ENCODE data around the gene SLC26A8. TPM values are rescaled to one million over a fixed set of nuclear protein-coding genes. Genes with fewer than 3 reads are reported as not detected.
"Not testable (repeated sequence)": the region's sequence is repeated elsewhere in the genome, so short reads cannot be mapped to it uniquely, and the experiment has no call there.

SLC26A8 gene
- total and polyA plus RNA-seq, 4 donors, result 0.03 to 0.33 (median 0.18) TPM

GRCh38 chr6:36033144-36033543 lies 8.7 kb upstream of the SLC26A8 start:
- peaks cover 20 to 45% (median 22%) of the 10 kb centered on the region in 4 donors for H3K4me1 ChIP-seq (ENCODE audit: control insufficient read depth in 4 of 4, insufficient read depth in 4 of 4, low read length in 3 of 4)
- H3K27ac ChIP-seq (ENCODE audit: low read depth in 1 of 2, low read length in 2 of 2); DNase-seq (ENCODE audit: low spot score); H3K9me3 ChIP-seq (ENCODE audit: control insufficient read depth in 4 of 4, low read length in 3 of 4); H3K36me3 ChIP-seq (ENCODE audit: control insufficient read depth in 4 of 4, insufficient read depth in 3 of 4, low read depth in 1 of 4, low read length in 3 of 4); H3K9ac ChIP-seq (ENCODE audit: low read depth in 1 of 2, low read length in 2 of 2); H3K4me3 ChIP-seq (ENCODE audit: low read depth in 1 of 3, low read length in 3 of 3); H3K27me3 ChIP-seq (ENCODE audit: control insufficient read depth in 4 of 4, insufficient read depth in 4 of 4, low read length in 3 of 4): not testable (repeated sequence)
- 95% methylated on average over 10 of the region's 10 CpGs for WGBS

DNA sequence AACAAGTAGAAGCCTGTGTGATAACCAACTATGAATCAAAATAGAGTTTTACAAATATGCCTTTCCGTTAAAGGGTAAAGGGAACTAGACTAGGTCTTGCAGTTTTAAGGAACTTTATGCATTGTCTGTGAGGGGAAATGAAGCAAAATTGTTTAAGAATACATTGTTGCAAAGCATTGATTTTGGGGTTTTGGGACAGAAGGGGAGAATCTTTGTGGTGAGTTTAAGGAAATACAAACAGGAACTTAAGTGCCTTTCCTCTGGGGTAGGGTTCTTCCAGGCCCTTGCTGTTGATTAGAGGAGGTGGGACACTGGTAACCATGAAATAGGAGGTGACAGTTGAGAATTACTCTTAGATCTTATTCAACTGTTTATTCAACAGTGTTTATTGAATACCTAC lies 7.8 kb upstream of the SLC26A8 start:
- WGBS, result 61% methylated on average over 1 of the region's 1 CpG
- H3K4me1 ChIP-seq (ENCODE audit: control insufficient read depth in 4 of 4, insufficient read depth in 4 of 4, low read length in 3 of 4), result peaks cover 15 to 37% (median 17%) of the 10 kb centered on the region in 4 donors
- no peaks in the 10 kb centered on the region for H3K27me3 ChIP-seq (ENCODE audit: control insufficient read depth in 4 of 4, insufficient read depth in 4 of 4, low read length in 3 of 4)
- H3K9me3 ChIP-seq (ENCODE audit: control insufficient read depth in 4 of 4, low read length in 3 of 4), result no peaks in the 10 kb centered on the region
- no peaks in the 10 kb centered on the region for H3K36me3 ChIP-seq (ENCODE audit: control insufficient read depth in 4 of 4, insufficient read depth in 3 of 4, low read depth in 1 of 4, low read length in 3 of 4)
- H3K9ac ChIP-seq (ENCODE audit: low read depth in 1 of 2, low read length in 2 of 2), result no peak overlapping the region
- peak overlapping the region in 1 of 2 donors; percentile 43 for H3K27ac ChIP-seq (ENCODE audit: low read depth in 1 of 2, low read length in 2 of 2)
- TF ChIP-seq GABPA (IDR thresholded peaks at IDR 0.05 in 1 of 2, conservative IDR thresholded peaks at IDR 0.05 in 1 of 2), result no peak
- no peak for TF ChIP-seq TAF1 (conservative IDR thresholded peaks at IDR 0.05)
- no peak for TF ChIP-seq REST (IDR thresholded peaks at IDR 0.05)
- no peak for TF ChIP-seq RAD21 (IDR thresholded peaks at IDR 0.05)
- no peak for TF ChIP-seq HNF4G (IDR thresholded peaks at IDR 0.05)
- no peak for TF ChIP-seq SP1 (IDR thresholded peaks at IDR 0.05)
- no peak overlapping the region for H3K4me3 ChIP-seq (ENCODE audit: low read depth in 1 of 3, low read length in 3 of 3)
- DNase-seq (ENCODE audit: low spot score), result no peak

DNA sequence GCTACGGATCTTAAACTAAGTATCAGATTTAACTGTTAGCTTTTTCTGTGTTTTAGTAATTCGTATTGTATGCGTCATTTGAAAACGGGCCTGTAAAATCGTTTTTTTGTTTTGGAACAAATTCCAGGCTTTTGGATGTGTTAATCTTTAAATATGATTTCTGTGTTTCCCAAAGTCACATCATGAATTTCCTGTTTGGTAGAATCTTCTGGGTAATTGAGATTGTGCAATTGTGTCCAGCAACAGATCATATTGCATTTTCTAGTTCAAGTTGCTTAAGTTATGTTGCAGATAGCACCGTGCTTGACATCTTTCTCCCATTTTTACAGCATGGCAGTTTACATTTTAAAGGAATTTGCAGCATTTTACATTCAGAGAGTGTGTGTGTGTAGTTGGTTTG lies 5.0 kb upstream of the SLC26A8 start:
- H3K4me3 ChIP-seq (ENCODE audit: low read depth in 1 of 3, low read length in 3 of 3), result peak overlapping the region; percentile 84 to 99 (median 96)
- peak overlapping the region; percentile 85 to 100 for H3K9ac ChIP-seq (ENCODE audit: low read depth in 1 of 2, low read length in 2 of 2)
- no peak for DNase-seq (ENCODE audit: low spot score)
- H3K4me1 ChIP-seq (ENCODE audit: control insufficient read depth in 4 of 4, insufficient read depth in 4 of 4, low read length in 3 of 4), result peaks cover 10 to 28% (median 16%) of the 10 kb centered on the region in 4 donors
- no peaks in the 10 kb centered on the region for H3K9me3 ChIP-seq (ENCODE audit: control insufficient read depth in 4 of 4, low read length in 3 of 4)
- WGBS, result 2% methylated on average over 6 of the region's 6 CpGs
- peak overlapping the region; percentile 97 to 100 for H3K27ac ChIP-seq (ENCODE audit: low read depth in 1 of 2, low read length in 2 of 2)
- no peaks in the 10 kb centered on the region for H3K36me3 ChIP-seq (ENCODE audit: control insufficient read depth in 4 of 4, insufficient read depth in 3 of 4, low read depth in 1 of 4, low read length in 3 of 4)
- TF ChIP-seq, protein P1, sequence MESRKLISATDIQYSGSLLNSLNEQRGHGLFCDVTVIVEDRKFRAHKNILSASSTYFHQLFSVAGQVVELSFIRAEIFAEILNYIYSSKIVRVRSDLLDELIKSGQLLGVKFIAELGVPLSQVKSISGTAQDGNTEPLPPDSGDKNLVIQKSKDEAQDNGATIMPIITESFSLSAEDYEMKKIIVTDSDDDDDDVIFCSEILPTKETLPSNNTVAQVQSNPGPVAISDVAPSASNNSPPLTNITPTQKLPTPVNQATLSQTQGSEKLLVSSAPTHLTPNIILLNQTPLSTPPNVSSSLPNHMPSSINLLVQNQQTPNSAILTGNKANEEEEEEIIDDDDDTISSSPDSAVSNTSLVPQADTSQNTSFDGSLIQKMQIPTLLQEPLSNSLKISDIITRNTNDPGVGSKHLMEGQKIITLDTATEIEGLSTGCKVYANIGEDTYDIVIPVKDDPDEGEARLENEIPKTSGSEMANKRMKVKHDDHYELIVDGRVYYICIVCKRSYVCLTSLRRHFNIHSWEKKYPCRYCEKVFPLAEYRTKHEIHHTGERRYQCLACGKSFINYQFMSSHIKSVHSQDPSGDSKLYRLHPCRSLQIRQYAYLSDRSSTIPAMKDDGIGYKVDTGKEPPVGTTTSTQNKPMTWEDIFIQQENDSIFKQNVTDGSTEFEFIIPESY (IDR thresholded peaks at IDR 0.05), result peak; percentile 92
- TF ChIP-seq REST (IDR thresholded peaks at IDR 0.05), result peak; percentile 33
- TF ChIP-seq, protein P2, sequence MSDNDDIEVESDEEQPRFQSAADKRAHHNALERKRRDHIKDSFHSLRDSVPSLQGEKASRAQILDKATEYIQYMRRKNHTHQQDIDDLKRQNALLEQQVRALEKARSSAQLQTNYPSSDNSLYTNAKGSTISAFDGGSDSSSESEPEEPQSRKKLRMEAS (IDR thresholded peaks at IDR 0.05), result peak; percentile 58
- peak; percentile 46 to 68 for TF ChIP-seq RAD21 (IDR thresholded peaks at IDR 0.05)
- TF ChIP-seq JUND (IDR thresholded peaks at IDR 0.05), result peak in 1 of 2 donors; percentile 19
- TF ChIP-seq HNF4G (IDR thresholded peaks at IDR 0.05), result no peak
- TF ChIP-seq YY1 (IDR thresholded peaks at IDR 0.05), result peak; percentile 75
- TF ChIP-seq HNF4A (conservative IDR thresholded peaks at IDR 0.05), result peak; percentile 48 to 60
- no peak for TF ChIP-seq CTCF (IDR thresholded peaks at IDR 0.05; ENCODE audit: low read depth, low read length, missing input control)
- TF ChIP-seq SP1 (IDR thresholded peaks at IDR 0.05), result no peak
- peak; percentile 17 to 48 for TF ChIP-seq RXRA (IDR thresholded peaks at IDR 0.05)
- peak; percentile 9 for TF ChIP-seq FOXA2 (IDR thresholded peaks at IDR 0.05)
- H3K27me3 ChIP-seq (ENCODE audit: control insufficient read depth in 4 of 4, insufficient read depth in 4 of 4, low read length in 3 of 4), result no peaks in the 10 kb centered on the region

All from liver (tissue), 9 donors.